SK-N-SH (cell line): ENCODE results near the gene GALNT8. TPM values are rescaled to one million over a fixed set of nuclear protein-coding genes. Genes with fewer than 3 reads are reported as not detected.

ENCODE experiments used
- CTCF ChIA-PET: fragments of 300-600, 350-600 bp; formaldehyde crosslinking; extraction: SDS; loops from one replicate; lab custom pipeline; 2021; lab: Yijun Ruan, JAX
- POLR2A ChIA-PET: fragments of 350-600 bp; sonication (Branson Sonifier 250); formaldehyde crosslinking; extraction: SDS; loops from one replicate; lab custom pipeline; 2020; ENCODE audit warnings: antibody characterized with exemption, inconsistent platforms; lab: Yijun Ruan, JAX
- DNase-seq: peaks from one replicate; pipeline ENCODE4 v3.0.0; 2012
- H2AFZ ChIP-seq: fragments of 200-600 bp; sonication (generic); 2 replicates; pipeline ENCODE4 v1.8.1; 2016; ENCODE audit warnings: antibody characterized with exemption, mild to moderate bottlenecking, low read depth
- H3F3A ChIP-seq: fragments of 200-600 bp; sonication (generic); replicated peaks from 2 replicates; pipeline ENCODE3; 2016; ENCODE audit warnings: antibody characterized with exemption, mild to moderate bottlenecking; ENCODE audit not compliant: insufficient read depth
- H3K27ac ChIP-seq, 2 experiments: fragments of 200-500 bp in 1 of 2; fragments of 200-600 bp in 1 of 2; sonication (Bioruptor generic) in 1 of 2; sonication (generic), shearing (Covaris generic) in 1 of 2; 2 replicates each; pipeline versions ENCODE4 v1.5.1 to v1.6.1; 2014 to 2016; ENCODE audit warnings: low read depth in 2 of 2, inconsistent platforms in 1 of 2, low read length in 1 of 2, mild to moderate bottlenecking in 1 of 2, mixed read lengths in 1 of 2
- H3K27me3 ChIP-seq: fragments of 200-600 bp; sonication (generic), shearing (Covaris generic); 2 replicates; pipeline ENCODE4 v1.6.1; 2016; ENCODE audit warnings: mixed run types; ENCODE audit not compliant: insufficient read depth
- H3K36me3 ChIP-seq, 2 experiments: fragments of 200-500 bp in 1 of 2; fragments of 200-600 bp in 1 of 2; sonication (Bioruptor generic) in 1 of 2; sonication (generic) in 1 of 2; replicated peaks in 1 of 2; 2 replicates each; pipeline versions ENCODE3 to v1.5.1; 2014 to 2016; ENCODE audit warnings: low read length in 1 of 2, mild to moderate bottlenecking in 1 of 2; ENCODE audit not compliant: insufficient read depth in 2 of 2, control insufficient read depth in 1 of 2
- H3K4me1 ChIP-seq, 2 experiments: fragments of 200-500 bp in 1 of 2; fragments of 200-600 bp in 1 of 2; sonication (Bioruptor generic) in 1 of 2; sonication (generic), shearing (Covaris generic) in 1 of 2; 2 replicates each; pipeline versions ENCODE4 v1.5.1 to v1.6.1; 2014 to 2016; ENCODE audit warnings: low read depth in 1 of 2, low read length in 1 of 2, mixed run types in 1 of 2; ENCODE audit not compliant: insufficient read depth in 2 of 2, control insufficient read depth in 1 of 2
- H3K4me2 ChIP-seq: fragments of 200-600 bp; sonication (generic), shearing (Covaris generic); 2 replicates; pipeline ENCODE4 v1.6.1; 2017; ENCODE audit warnings: mixed run types
- H3K4me3 ChIP-seq, 2 experiments: fragments of 200-500 bp in 1 of 2; fragments of 200-600 bp in 1 of 2; sonication (Bioruptor generic) in 1 of 2; sonication (generic), shearing (Covaris generic) in 1 of 2; 2 replicates each; pipeline versions ENCODE4 v1.5.1 to v1.8.1; 2014 to 2016; ENCODE audit warnings: low read depth in 2 of 2, inconsistent platforms in 1 of 2, low read length in 1 of 2, mild to moderate bottlenecking in 1 of 2, mixed read lengths in 1 of 2, moderate library complexity in 1 of 2
- H3K79me2 ChIP-seq: fragments of 200-600 bp; sonication (generic); 2 replicates; pipeline ENCODE4 v1.8.1; 2017; ENCODE audit warnings: mild to moderate bottlenecking; ENCODE audit not compliant: insufficient read depth
- H3K9ac ChIP-seq: fragments of 200-600 bp; sonication (generic); 2 replicates; pipeline ENCODE4 v1.6.1; 2017; ENCODE audit warnings: mixed run types
- H3K9me2 ChIP-seq: fragments of 200-600 bp; sonication (generic); 2 replicates; pipeline ENCODE4 v1.6.1; 2017; ENCODE audit warnings: mixed run types
- H3K9me3 ChIP-seq: fragments of 200-600 bp; sonication (generic); 2 replicates; pipeline ENCODE4 v1.6.1; 2017; ENCODE audit warnings: mixed run types, mild to moderate bottlenecking, moderate library complexity
- H4K20me1 ChIP-seq: fragments of 200-600 bp; sonication (generic); 2 replicates; pipeline ENCODE4 v1.6.1; 2017; ENCODE audit warnings: mild to moderate bottlenecking, mixed run types; ENCODE audit not compliant: insufficient read depth
- CTCF ChIP-seq: fragments of 200-600 bp; sonication (generic); IDR thresholded peaks from 2 replicates; pipeline ENCODE4 v1.6.1; 2017; ENCODE audit warnings: antibody characterized with exemption, mild to moderate bottlenecking, moderate library complexity
- ELF1 ChIP-seq: IDR thresholded peaks from 2 replicates; pipeline ENCODE4 v1.4.0; 2012
- EP300 ChIP-seq, 2 experiments: IDR thresholded peaks; 2 replicates each; pipeline versions ENCODE4 v1.4.0 to v1.6.1; 2012; ENCODE audit warnings: borderline replicate concordance in 1 of 2, low read depth in 1 of 2, low read length in 1 of 2
- EZH2phosphoT487 ChIP-seq: fragments of 200-600 bp; sonication (generic); IDR thresholded peaks from 2 replicates; pipeline ENCODE4 v1.6.1; 2017; ENCODE audit warnings: low read depth, mixed run types, mild to moderate bottlenecking, antibody characterized with exemption, moderate library complexity, borderline replicate concordance
- FOSL2 ChIP-seq: IDR thresholded peaks from 2 replicates; pipeline ENCODE4 v1.4.0; 2012; ENCODE audit warnings: low read depth, mild to moderate bottlenecking, moderate library complexity, borderline replicate concordance
- FOXJ3 ChIP-seq: sonication (generic); formaldehyde crosslinking; IDR thresholded peaks from 2 replicates; pipeline ENCODE4 v1.5.1; 2020; ENCODE audit warnings: mild to moderate bottlenecking, missing genetic modification reagents
- GABPA ChIP-seq: IDR thresholded peaks from 2 replicates; pipeline ENCODE4 v1.4.0; 2012; ENCODE audit warnings: low read depth, mild to moderate bottlenecking
- GATA2 ChIP-seq: sonication (generic); formaldehyde crosslinking; IDR thresholded peaks from 2 replicates; pipeline ENCODE4 v1.5.0; 2020; ENCODE audit warnings: mild to moderate bottlenecking, missing genetic modification reagents
- IRF3 ChIP-seq: fragments of 150-350 bp; IDR thresholded peaks from 2 replicates; pipeline ENCODE4 v1.6.1; 2016; ENCODE audit warnings: mild to moderate bottlenecking, low read depth, low read length
- MEF2A ChIP-seq: IDR thresholded peaks from 2 replicates; pipeline ENCODE4 v1.4.0; 2012; ENCODE audit warnings: low read depth, borderline replicate concordance
- MXI1 ChIP-seq: IDR thresholded peaks from 2 replicates; pipeline ENCODE4 v1.6.1; 2012; ENCODE audit warnings: mild to moderate bottlenecking, low read depth, low read length, improper control_type of control experiment
- NFIC ChIP-seq: IDR thresholded peaks from 2 replicates; pipeline ENCODE4 v1.4.0; 2012; ENCODE audit warnings: borderline replicate concordance
- NRF1 ChIP-seq: IDR thresholded peaks from 2 replicates; pipeline ENCODE4 v1.6.1; 2012; ENCODE audit warnings: low read depth, mild to moderate bottlenecking, low read length
- PBX3 ChIP-seq: IDR thresholded peaks from 2 replicates; pipeline ENCODE4; 2012
- POLR2AphosphoS5 ChIP-seq: IDR thresholded peaks from 2 replicates; pipeline ENCODE4 v1.6.1; 2012; ENCODE audit warnings: low read depth, low read length
- RAD21 ChIP-seq: IDR thresholded peaks from 2 replicates; pipeline ENCODE4 v1.6.1; 2012; ENCODE audit warnings: mild to moderate bottlenecking, low read length
- RCOR1 ChIP-seq: fragments of 150-350 bp; IDR thresholded peaks from 2 replicates; pipeline ENCODE4 v1.6.1; 2017; ENCODE audit warnings: antibody characterized with exemption, low read length
- SMC3 ChIP-seq: IDR thresholded peaks from 2 replicates; pipeline ENCODE4 v1.6.1; 2012; ENCODE audit warnings: low read depth, low read length, improper control_type of control experiment
- TCF12 ChIP-seq: IDR thresholded peaks from 2 replicates; pipeline ENCODE4 v1.4.0; 2012
- TEAD4 ChIP-seq: IDR thresholded peaks from 2 replicates; pipeline ENCODE4 v1.4.0; 2012; ENCODE audit warnings: mild to moderate bottlenecking, borderline replicate concordance; ENCODE audit not compliant: insufficient read depth
- ZBTB33 ChIP-seq: IDR thresholded peaks from 2 replicates; pipeline ENCODE4 v1.4.0; 2012; ENCODE audit warnings: low read depth, borderline replicate concordance
- WGBS: methylation state at CpG from one replicate; pipeline ENCODE4 v1.1.6; 2017; ENCODE audit warnings: low lambda C conversion rate; 5-methylcytosine and 5-hydroxymethylcytosine counted together
- polyA plus RNA-seq, 3 experiments: library from polyadenylated mRNA; depleted of rRNA; stranded (reverse); fragments of >200 nt; gene quantifications; 2 replicates each; pipeline ENCODE4 v1.2.3, GENCODE V29; 2012

The GALNT8 gene
- polyA plus RNA-seq, 1 of the 3 experiments (the other 2 are of a cell fraction) = not detected

- TF ChIP-seq ZBTB33 = no peak
- TF ChIP-seq RCOR1 = no peak
- TF ChIP-seq POLR2AphosphoS5 = no peak
- TF ChIP-seq GATA2 (CRISPR knock-in tag) = no peak
- no peak for TF ChIP-seq NFIC
Observed at GRCh38 chr12:4780641-4781611, 60.7 kb downstream of the GALNT8 start (continued).

GRCh38 chr12:4784404-4785054 lies 64.3 kb downstream of the GALNT8 start:
- Histone ChIP-seq H3K27me3 (no peaks in the 10 kb centered on the region; the same call in 1 of the 2 replicates), H3K4me3 (no peak overlapping the region), H3K9ac (no peak overlapping the region), H3F3A (no peaks in the 10 kb centered on the region), H3K79me2 (no peaks in the 10 kb centered on the region), H4K20me1 (no peaks in the 10 kb centered on the region), H3K36me3 (no peaks in the 10 kb centered on the region), H3K27ac (no peak overlapping the region), H3K9me3 (no peaks in the 10 kb centered on the region), H3K9me2 (no peaks in the 10 kb centered on the region), H3K4me1 (no peaks in the 10 kb centered on the region), H3K4me2 (no peak overlapping the region), H2AFZ (no peak overlapping the region)
- 6% methylated on average over 7 of the region's 7 CpGs for WGBS
- POLR2A ChIA-PET = no interaction called here
- CTCF ChIA-PET = no interaction called here
- no peak for DNase-seq
- TF ChIP-seq ELF1 (no peak), NRF1 (no peak), TCF12 (no peak), ZBTB33 (no peak), PBX3 (no peak), IRF3 (no peak), EP300 (IDR thresholded peaks at IDR 0.05; ENCODE audit: borderline replicate concordance in 1 of 2, low read depth in 1 of 2, low read length in 1 of 2) (no peak), EZH2phosphoT487 (no peak), RAD21 (no peak), MEF2A (no peak), FOSL2 (no peak), NFIC (no peak), TEAD4 (no peak), MXI1 (no peak), SMC3 (no peak), FOXJ3 (CRISPR knock-in tag) (no peak), GABPA (no peak), CTCF (no peak)
